ENCODE measurements around the gene STX11. TPM values are rescaled to one million over a fixed set of nuclear protein-coding genes. Genes with fewer than 3 reads are reported as not detected.

Gene STX11
- polyA plus RNA-seq, 1 experiment = 0.16 TPM

- ChIA-PET POLR2A (no interaction called here), CTCF (no interaction called here)
- Histone ChIP-seq H3K9me3 (ENCODE audit: control insufficient read depth, insufficient read depth, low read length) (no peaks in the 10 kb centered on the region), H3K27me3 (ENCODE audit: control insufficient read depth, insufficient read depth, low read length) (no peaks in the 10 kb centered on the region), H3K27ac (ENCODE audit: low read depth, low read length) (no peak overlapping the region), H3K4me3 (ENCODE audit: low read depth, low read length) (no peak overlapping the region)
- no peak for DNase-seq (ENCODE audit: low read depth, low spot score)
- TF ChIP-seq CTCF (IDR thresholded peaks at IDR 0.05; ENCODE audit: low read depth, low read length) = no peak
Measured at GRCh38 chr6:144138542-144138941, 11.8 kb upstream of the STX11 start.

- DNase-seq (ENCODE audit: low read depth, low spot score) = no peak
- no peak overlapping the region for H3K27ac ChIP-seq (ENCODE audit: low read depth, low read length)
- ChIA-PET CTCF (interaction anchor here (0.9 kb wide), 1 partner anchor 75 kb away, joined by 3 read pairs; no protein-coding TSS in a partner anchor), POLR2A (no interaction called here)
- H3K9me3 ChIP-seq (ENCODE audit: control insufficient read depth, insufficient read depth, low read length) = no peaks in the 10 kb centered on the region
- no peak overlapping the region for H3K4me3 ChIP-seq (ENCODE audit: low read depth, low read length)
- no peaks in the 10 kb centered on the region for H3K27me3 ChIP-seq (ENCODE audit: control insufficient read depth, insufficient read depth, low read length)
- no peak for TF ChIP-seq CTCF (IDR thresholded peaks at IDR 0.05; ENCODE audit: low read depth, low read length)
Measured at GRCh38 chr6:144139817-144140216, 10.5 kb upstream of the STX11 start.

- Histone ChIP-seq H3K4me3 (ENCODE audit: low read depth, low read length) (no peak overlapping the region), H3K27ac (ENCODE audit: low read depth, low read length) (no peak overlapping the region)
- CTCF ChIA-PET = no interaction called here
Measured at GRCh38 chr6:144140867-144141266, 9.4 kb upstream of the STX11 start.

GRCh38 chr6:144141470-144141869 lies 8.8 kb upstream of the STX11 start:
- H3K27ac ChIP-seq (ENCODE audit: low read depth, low read length) = no peak overlapping the region
- no peak overlapping the region for H3K4me3 ChIP-seq (ENCODE audit: low read depth, low read length)
- TF ChIP-seq CTCF (IDR thresholded peaks at IDR 0.05; ENCODE audit: low read depth, low read length) = no peak
- no peaks in the 10 kb centered on the region for H3K9me3 ChIP-seq (ENCODE audit: control insufficient read depth, insufficient read depth, low read length)
- no peaks in the 10 kb centered on the region for H3K27me3 ChIP-seq (ENCODE audit: control insufficient read depth, insufficient read depth, low read length)
- DNase-seq (ENCODE audit: low read depth, low spot score) = no peak
- POLR2A ChIA-PET = no interaction called here
- CTCF ChIA-PET = no interaction called here

More at GRCh38 chr6:144140867-144141266, 9.4 kb upstream of the STX11 start:
- H3K9me3 ChIP-seq (ENCODE audit: control insufficient read depth, insufficient read depth, low read length) = no peaks in the 10 kb centered on the region
- no peak for TF ChIP-seq CTCF (IDR thresholded peaks at IDR 0.05; ENCODE audit: low read depth, low read length)
- POLR2A ChIA-PET = no interaction called here
- H3K27me3 ChIP-seq (ENCODE audit: control insufficient read depth, insufficient read depth, low read length) = no peaks in the 10 kb centered on the region
- no peak for DNase-seq (ENCODE audit: low read depth, low spot score)

GRCh38 chr6:144143106-144143505 lies 7.2 kb upstream of the STX11 start:
- no peak overlapping the region for H3K27ac ChIP-seq (ENCODE audit: low read depth, low read length)
- H3K4me3 ChIP-seq (ENCODE audit: low read depth, low read length) = no peak overlapping the region
- ChIA-PET POLR2A (no interaction called here), CTCF (interaction anchor here (1.2 kb wide), 1 partner anchor 73 kb away, joined by 3 read pairs; no protein-coding TSS in a partner anchor)
- H3K9me3 ChIP-seq (ENCODE audit: control insufficient read depth, insufficient read depth, low read length) = no peaks in the 10 kb centered on the region
- no peak for TF ChIP-seq CTCF (IDR thresholded peaks at IDR 0.05; ENCODE audit: low read depth, low read length)
- no peak for DNase-seq (ENCODE audit: low read depth, low spot score)
- H3K27me3 ChIP-seq (ENCODE audit: control insufficient read depth, insufficient read depth, low read length) = no peaks in the 10 kb centered on the region
